Measurements from ENCODE around the gene DAB2.

Gene DAB2

DNA sequence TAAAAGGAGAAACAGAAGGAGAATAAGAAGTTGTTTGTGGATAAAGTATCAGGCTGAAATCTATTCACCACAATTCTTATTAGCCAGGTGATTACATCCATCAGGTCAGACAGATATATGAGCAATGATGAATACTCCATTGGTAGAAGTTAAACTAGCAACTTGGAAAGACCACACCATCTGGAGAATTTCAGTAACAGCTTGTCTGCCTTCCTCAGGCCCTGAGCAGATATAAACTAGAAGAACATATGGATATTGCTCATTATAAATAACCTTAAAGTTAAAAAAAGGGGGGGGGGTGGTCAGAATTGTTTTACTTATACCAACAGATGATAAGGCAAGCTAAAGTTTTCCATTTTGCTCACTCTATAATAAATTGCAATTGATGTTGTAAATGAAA lies 10.4 kb downstream of the DAB2 start:
- H3K4me3 ChIP-seq (ENCODE audit: low read length): no peak overlapping the region
- TF ChIP-seq, protein P1, sequence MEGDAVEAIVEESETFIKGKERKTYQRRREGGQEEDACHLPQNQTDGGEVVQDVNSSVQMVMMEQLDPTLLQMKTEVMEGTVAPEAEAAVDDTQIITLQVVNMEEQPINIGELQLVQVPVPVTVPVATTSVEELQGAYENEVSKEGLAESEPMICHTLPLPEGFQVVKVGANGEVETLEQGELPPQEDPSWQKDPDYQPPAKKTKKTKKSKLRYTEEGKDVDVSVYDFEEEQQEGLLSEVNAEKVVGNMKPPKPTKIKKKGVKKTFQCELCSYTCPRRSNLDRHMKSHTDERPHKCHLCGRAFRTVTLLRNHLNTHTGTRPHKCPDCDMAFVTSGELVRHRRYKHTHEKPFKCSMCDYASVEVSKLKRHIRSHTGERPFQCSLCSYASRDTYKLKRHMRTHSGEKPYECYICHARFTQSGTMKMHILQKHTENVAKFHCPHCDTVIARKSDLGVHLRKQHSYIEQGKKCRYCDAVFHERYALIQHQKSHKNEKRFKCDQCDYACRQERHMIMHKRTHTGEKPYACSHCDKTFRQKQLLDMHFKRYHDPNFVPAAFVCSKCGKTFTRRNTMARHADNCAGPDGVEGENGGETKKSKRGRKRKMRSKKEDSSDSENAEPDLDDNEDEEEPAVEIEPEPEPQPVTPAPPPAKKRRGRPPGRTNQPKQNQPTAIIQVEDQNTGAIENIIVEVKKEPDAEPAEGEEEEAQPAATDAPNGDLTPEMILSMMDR (IDR thresholded peaks at IDR 0.05; ENCODE audit: insufficient read depth, low read depth, low read length, missing control alignments): no peak
- DNase-seq (ENCODE audit: low read depth): no peak

DNA sequence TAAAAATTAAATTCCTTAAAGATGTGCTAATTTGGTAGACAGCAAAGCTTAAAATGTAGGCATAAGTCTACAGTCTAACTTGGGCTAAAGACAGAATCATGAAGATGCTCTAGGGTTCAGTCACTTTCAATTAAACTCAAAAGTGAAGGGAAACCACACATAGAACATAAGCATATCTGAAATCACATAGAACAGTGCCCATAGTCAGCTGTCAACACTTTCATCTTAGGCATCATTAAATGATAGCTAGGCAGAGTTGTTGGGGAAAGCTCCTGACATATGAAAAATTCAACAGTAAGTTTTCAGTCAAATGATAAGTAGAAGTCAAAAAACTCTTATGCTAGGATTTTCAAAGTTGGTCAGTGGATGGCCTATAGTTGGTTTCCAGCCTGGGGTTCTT lies 11.0 kb downstream of the DAB2 start:
- TF ChIP-seq, protein P1 (IDR thresholded peaks at IDR 0.05; ENCODE audit: insufficient read depth, low read depth, low read length, missing control alignments): no peak
- DNase-seq (ENCODE audit: low read depth): no peak
- H3K4me3 ChIP-seq (ENCODE audit: low read length): no peak overlapping the region

DNA sequence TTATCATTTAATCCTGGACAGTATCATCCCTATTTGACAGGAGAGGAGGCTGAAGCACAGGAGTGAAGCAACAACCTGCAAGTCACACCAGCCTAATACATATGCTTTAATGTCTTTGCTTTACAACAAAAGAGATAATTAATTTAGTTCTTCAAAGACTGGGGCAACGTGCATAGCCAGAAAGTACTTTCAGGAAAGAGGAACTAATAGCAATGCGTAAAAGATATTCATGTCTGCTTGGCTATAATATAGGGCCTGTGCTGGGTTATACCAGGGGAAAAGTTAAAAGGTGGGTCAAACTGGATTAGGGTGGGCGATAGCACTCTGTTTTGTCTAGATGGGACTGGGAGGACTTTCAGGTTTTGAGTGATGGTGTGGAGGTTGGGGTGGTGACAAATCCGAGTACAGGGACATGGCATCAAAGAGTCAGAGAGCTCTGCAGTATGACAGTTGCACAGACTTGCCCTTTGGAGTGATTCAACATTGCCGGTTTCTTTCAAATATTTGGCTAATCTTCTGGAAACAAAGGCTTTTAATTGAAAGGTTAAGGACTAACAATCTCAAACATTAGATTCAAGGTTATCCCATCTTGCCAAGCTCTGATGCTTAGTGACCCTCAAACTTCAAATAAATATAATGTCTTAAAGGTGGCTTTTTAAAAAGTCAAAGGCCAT lies 11.9 kb downstream of the DAB2 start:
- TF ChIP-seq, protein P1 (IDR thresholded peaks at IDR 0.05; ENCODE audit: insufficient read depth, low read depth, low read length, missing control alignments): no peak
- DNase-seq (ENCODE audit: low read depth): peak; percentile 85
- H3K4me3 ChIP-seq (ENCODE audit: low read length): no peak overlapping the region

DNA sequence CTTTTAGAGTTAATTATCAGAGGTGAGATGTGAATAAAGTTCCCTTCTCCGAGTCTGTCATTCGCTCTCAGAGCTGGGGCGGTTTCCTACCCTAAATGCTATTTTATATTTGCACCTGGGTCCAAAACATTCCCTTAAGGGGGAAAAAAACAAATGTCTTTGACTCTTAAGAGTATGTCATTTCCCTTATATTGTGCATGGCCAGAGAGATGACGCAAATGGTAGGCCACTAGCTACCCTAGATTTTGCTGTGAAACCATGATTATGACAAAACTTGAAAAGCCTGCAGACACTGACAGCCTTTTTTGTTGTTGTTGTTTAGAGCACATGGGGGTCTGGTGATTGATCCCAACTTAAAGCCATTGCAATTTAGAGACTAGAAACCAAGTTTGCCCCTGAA lies 12.8 kb downstream of the DAB2 start:
- TF ChIP-seq, protein P1 (IDR thresholded peaks at IDR 0.05; ENCODE audit: insufficient read depth, low read depth, low read length, missing control alignments): no peak
- no peak for DNase-seq (ENCODE audit: low read depth)
- H3K4me3 ChIP-seq (ENCODE audit: low read length): no peak overlapping the region

DNA sequence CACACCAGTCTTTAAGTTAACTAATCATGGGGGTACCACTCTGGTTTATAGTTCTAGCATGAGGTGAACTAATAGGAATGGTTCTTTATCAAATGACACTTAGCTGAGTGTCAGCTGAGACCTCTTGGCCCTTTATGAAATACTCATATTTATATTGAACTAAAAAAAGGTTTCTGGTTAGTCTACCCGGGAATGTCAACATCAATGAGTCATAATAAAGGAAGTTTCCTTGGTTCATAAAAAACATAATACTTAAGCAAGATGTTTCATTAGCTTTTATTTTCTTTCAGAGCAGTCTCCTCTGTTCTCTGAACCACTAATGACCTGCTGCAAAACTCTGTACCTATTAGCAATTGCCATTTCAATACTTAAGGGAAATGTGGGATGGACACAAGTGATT lies 13.7 kb downstream of the DAB2 start:
- H3K4me3 ChIP-seq (ENCODE audit: low read length): no peak overlapping the region
- DNase-seq (ENCODE audit: low read depth): peak; percentile 82
- TF ChIP-seq, protein P1 (IDR thresholded peaks at IDR 0.05; ENCODE audit: insufficient read depth, low read depth, low read length, missing control alignments): no peak

DNA sequence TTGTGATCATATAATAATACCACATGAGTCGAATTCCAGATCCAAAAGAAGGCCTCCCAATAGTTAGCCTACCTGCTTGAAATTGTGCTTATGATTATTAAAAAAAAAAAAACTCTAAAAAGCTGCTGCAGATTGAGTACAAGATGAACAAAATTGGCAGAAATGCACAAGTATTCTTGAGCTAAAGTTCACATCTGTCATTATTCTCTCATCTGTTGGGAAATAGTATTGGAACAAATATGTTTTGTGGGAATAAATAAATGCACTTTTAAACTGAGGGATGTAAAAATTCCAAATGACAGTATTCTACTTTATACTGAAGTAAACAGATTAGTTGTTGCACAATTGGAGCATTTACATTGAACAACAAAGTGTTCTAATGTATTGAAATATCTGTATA lies 15.7 kb downstream of the DAB2 start:
- no peak overlapping the region for H3K4me3 ChIP-seq (ENCODE audit: low read length)
- no peak for DNase-seq (ENCODE audit: low read depth)

More for the DNA sequence above, 15.7 kb downstream of the DAB2 start:
- TF ChIP-seq, protein P1 (IDR thresholded peaks at IDR 0.05; ENCODE audit: insufficient read depth, low read depth, low read length, missing control alignments): no peak
